A673 (cell line): ENCODE results near the gene DNAH7. TPM values are rescaled to one million over a fixed set of nuclear protein-coding genes. Genes with fewer than 3 reads are reported as not detected.
"Not testable (repeated sequence)": the region's sequence is repeated elsewhere in the genome, so short reads cannot be mapped to it uniquely, and the experiment has no call there.

Experiments
- BruUV-seq: library from RNA; stranded (reverse); fragments of 400-500 nt; replicated peaks from 2 replicates; lab custom pipeline; 2021; lab: Mats Ljungman, UMichigan
- CTCF ChIA-PET: fragments of 300-600 bp; sonication (Branson Sonifier 250); formaldehyde crosslinking; loops from one replicate; lab custom pipeline; 2022; ENCODE audit warnings: antibody characterized with exemption; lab: Charles Lee
- POLR2A ChIA-PET: fragments of 300-600 bp; sonication (Branson Sonifier 250); formaldehyde crosslinking; loops from one replicate; lab custom pipeline; 2022; ENCODE audit warnings: antibody characterized with exemption; ENCODE audit not compliant: low non-redundant PET; lab: Charles Lee
- DNase-seq: peaks from one replicate; pipeline ENCODE4 v3.0.0-alpha.2; 2015; ENCODE audit warnings: low spot score
- H3K27ac ChIP-seq: fragments of 200-600 bp; sonication (generic); 2 replicates; pipeline ENCODE4 v1.5.1; 2016; ENCODE audit warnings: mixed run types, low read depth, mild to moderate bottlenecking, mixed read lengths, antibody characterized with exemption, low read length; ENCODE audit not compliant: poor library complexity, severe bottlenecking
- H3K27me3 ChIP-seq: fragments of 200-600 bp; sonication (generic); replicated peaks from 2 replicates; pipeline ENCODE4 v1.6.1; 2017; ENCODE audit warnings: mixed run types, low read depth, mild to moderate bottlenecking, mixed read lengths, antibody characterized with exemption, low read length; ENCODE audit not compliant: insufficient read depth, poor library complexity
- H3K36me3 ChIP-seq: fragments of 200-600 bp; sonication (generic); 2 replicates; pipeline ENCODE4 v1.6.1; 2016; ENCODE audit warnings: mixed run types, mild to moderate bottlenecking, mixed read lengths, antibody characterized with exemption, low read length; ENCODE audit not compliant: insufficient read depth, poor library complexity, severe bottlenecking
- H3K4me1 ChIP-seq: fragments of 200-600 bp; sonication (generic); 2 replicates; pipeline ENCODE4 v1.6.1; 2017; ENCODE audit warnings: mixed run types, mild to moderate bottlenecking, mixed read lengths, antibody characterized with exemption, low read length; ENCODE audit not compliant: insufficient read depth, poor library complexity, severe bottlenecking
- H3K4me3 ChIP-seq: fragments of 200-600 bp; sonication (generic); 2 replicates; pipeline ENCODE4 v1.5.1; 2016; ENCODE audit warnings: low read depth, mixed run types, mild to moderate bottlenecking, mixed read lengths, low read length; ENCODE audit not compliant: poor library complexity, severe bottlenecking
- H3K9me3 ChIP-seq: fragments of 200-600 bp; sonication (generic); 2 replicates; pipeline ENCODE4 v1.6.1; 2016; ENCODE audit warnings: mixed run types, low read depth, mild to moderate bottlenecking, mixed read lengths, antibody characterized with exemption, low read length; ENCODE audit not compliant: poor library complexity, severe bottlenecking
- EZH2 ChIP-seq: fragments of 200-600 bp; sonication (generic); IDR thresholded peaks from 2 replicates; pipeline ENCODE4 v1.6.1; 2017; ENCODE audit warnings: borderline replicate concordance, low read depth, mild to moderate bottlenecking, mixed read lengths, antibody characterized with exemption, low read length; ENCODE audit not compliant: poor library complexity, severe bottlenecking
- intact Hi-C: fragments of 100-400 bp; cut with micrococcal nuclease; formaldehyde crosslinking; loops from one replicate; pipeline ENCODE4 v1.10.0; 2022; ENCODE audit not compliant: unreplicated experiment
- total RNA-seq: library from RNA; stranded (reverse); gene quantifications from 2 replicates; pipeline ENCODE4 v1.2.3, GENCODE V29; 2021
- TF ChIP-seq, protein P1 (sequence below): fragments of 300-800, 200-600 bp; sonication (generic); conservative IDR thresholded peaks from 2 replicates; pipeline ENCODE4 v1.5.1; 2017; ENCODE audit warnings: low read depth, mild to moderate bottlenecking, antibody characterized with exemption, low read length, moderate library complexity, mixed read lengths

DNAH7 gene
- total RNA-seq, 1 experiment from 2014 or later: 0.95 TPM

DNA sequence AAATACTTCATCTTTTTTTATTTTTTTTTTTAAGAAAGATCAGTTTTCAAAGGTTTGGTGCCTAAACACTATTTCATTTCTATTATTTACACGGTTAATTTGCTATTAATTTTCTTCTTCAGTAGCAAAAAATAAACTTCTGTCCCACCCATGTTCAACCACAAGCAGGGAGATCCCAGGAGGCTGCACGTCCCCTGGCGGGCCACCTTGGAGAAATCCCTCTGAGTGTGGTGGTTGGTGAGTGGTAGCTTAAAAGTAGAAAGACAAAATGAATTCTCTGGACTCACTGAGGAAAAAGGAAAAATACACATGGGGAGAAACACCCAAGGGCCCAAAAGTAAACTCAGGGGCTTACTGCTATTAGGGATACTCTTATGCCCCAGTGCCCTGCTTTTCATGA lies 143.5 kb downstream of the DNAH7 start:
- CTCF ChIA-PET: no interaction called here

DNA sequence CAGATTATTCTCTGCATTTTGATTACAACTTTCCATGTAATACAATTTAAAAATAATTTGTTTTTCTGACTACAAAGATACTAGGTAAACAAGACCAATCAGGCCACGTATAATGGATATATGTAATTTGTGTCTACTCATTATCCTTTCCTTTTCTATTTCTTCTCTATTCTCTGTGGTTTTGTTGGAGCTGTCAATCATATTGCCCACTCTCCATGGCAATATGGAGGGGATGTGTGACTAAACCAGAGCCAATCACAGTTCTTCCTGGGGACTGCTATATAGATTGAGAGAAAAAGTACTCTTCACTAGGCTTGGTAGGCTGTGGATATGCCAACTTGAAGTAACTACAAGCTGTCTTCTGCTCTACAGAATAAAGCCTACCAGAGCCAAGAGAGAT lies 144.7 kb downstream of the DNAH7 start:
- DNase-seq: no peak
- no TSS peak for BruUV-seq
- H3K4me1 ChIP-seq: no peaks in the 10 kb centered on the region
- CTCF ChIA-PET: no interaction called here
- H3K4me3 ChIP-seq: no peak overlapping the region
- no peaks in the 10 kb centered on the region for H3K36me3 ChIP-seq
- POLR2A ChIA-PET: no interaction called here
- H3K27ac ChIP-seq: no peak overlapping the region
- TF ChIP-seq, protein P1, sequence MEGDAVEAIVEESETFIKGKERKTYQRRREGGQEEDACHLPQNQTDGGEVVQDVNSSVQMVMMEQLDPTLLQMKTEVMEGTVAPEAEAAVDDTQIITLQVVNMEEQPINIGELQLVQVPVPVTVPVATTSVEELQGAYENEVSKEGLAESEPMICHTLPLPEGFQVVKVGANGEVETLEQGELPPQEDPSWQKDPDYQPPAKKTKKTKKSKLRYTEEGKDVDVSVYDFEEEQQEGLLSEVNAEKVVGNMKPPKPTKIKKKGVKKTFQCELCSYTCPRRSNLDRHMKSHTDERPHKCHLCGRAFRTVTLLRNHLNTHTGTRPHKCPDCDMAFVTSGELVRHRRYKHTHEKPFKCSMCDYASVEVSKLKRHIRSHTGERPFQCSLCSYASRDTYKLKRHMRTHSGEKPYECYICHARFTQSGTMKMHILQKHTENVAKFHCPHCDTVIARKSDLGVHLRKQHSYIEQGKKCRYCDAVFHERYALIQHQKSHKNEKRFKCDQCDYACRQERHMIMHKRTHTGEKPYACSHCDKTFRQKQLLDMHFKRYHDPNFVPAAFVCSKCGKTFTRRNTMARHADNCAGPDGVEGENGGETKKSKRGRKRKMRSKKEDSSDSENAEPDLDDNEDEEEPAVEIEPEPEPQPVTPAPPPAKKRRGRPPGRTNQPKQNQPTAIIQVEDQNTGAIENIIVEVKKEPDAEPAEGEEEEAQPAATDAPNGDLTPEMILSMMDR: no peak
- no peak for TF ChIP-seq EZH2
- H3K9me3 ChIP-seq: no peaks in the 10 kb centered on the region
- H3K27me3 ChIP-seq: no peaks in the 10 kb centered on the region
- intact Hi-C loops: no loop called here

More for the DNA sequence above, 143.5 kb downstream of the DNAH7 start:
- no peaks in the 10 kb centered on the region for H3K27me3 ChIP-seq
- no TSS peak for BruUV-seq
- H3K36me3 ChIP-seq: no peaks in the 10 kb centered on the region
- H3K4me1 ChIP-seq: no peaks in the 10 kb centered on the region
- no peak overlapping the region for H3K27ac ChIP-seq
- no peaks in the 10 kb centered on the region for H3K9me3 ChIP-seq
- POLR2A ChIA-PET: interaction anchor here (0.5 kb wide), 1 partner anchor 80 kb away, joined by 3 read pairs; no protein-coding TSS in a partner anchor
- H3K4me3 ChIP-seq: no peak overlapping the region
- TF ChIP-seq, protein P1: no peak
- TF ChIP-seq EZH2: no peak
- no peak for DNase-seq
- intact Hi-C loops: no loop called here

DNA sequence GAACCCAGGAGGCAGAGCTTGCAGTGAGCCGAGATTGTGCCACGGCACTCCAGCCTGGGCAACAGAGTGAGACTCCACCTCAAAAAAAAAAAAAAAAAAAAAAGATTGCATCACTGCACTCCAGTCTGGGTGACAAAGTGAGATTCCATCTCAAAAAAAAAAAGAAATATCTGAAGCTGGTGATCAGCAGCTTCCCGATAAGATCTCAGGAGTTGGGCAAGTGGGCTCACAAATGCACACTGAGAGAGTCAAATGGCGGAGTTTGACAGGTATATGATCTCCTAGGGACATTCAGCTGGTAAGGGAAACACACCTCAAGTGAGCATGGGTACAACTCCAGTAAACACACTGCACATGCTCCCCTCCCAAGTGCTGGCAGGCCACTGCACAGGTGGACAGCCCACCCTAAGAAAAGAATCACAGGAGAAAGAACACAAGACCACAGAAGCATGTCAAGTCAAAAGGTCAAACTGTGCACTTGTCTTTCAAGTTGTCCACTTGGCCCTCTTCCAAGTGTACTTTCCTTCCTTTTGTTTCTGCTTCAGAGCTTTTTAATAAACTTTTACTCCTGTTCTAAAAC lies 151.5 kb downstream of the DNAH7 start:
- H3K9me3 ChIP-seq, H3K27ac ChIP-seq, DNase-seq, POLR2A ChIA-PET, BruUV-seq, H3K36me3 ChIP-seq, H3K4me1 ChIP-seq, H3K27me3 ChIP-seq, CTCF ChIA-PET, H3K4me3 ChIP-seq, intact Hi-C loops: not testable (repeated sequence)

DNA sequence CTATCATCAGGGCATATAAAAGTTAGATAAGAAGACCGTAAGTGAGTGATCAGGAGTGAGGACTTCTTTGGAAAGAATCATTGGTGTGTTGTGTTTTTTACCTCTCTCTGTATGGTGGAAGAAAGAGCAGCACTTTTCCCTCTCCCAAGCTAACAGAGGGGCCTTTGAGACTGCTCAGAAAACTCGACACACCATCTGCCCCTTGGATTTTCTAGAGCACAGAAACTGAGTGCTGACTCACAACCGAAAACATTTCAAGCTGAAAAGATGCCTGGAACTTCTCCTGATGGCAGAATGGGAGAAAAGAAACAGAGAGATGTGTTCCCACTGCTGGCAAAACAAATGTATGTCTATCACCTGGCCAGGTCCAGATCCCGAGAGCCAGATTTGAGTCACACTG lies 156.6 kb downstream of the DNAH7 start:
- CTCF ChIA-PET: no interaction called here
- no peaks in the 10 kb centered on the region for H3K9me3 ChIP-seq
- no peak overlapping the region for H3K4me3 ChIP-seq
- intact Hi-C loops: no loop called here
- H3K27me3 ChIP-seq: no peaks in the 10 kb centered on the region
- H3K4me1 ChIP-seq: no peaks in the 10 kb centered on the region
- no peak for DNase-seq
- H3K27ac ChIP-seq: no peak overlapping the region
- TF ChIP-seq EZH2: no peak
- TF ChIP-seq, protein P1: no peak
- no TSS peak for BruUV-seq
- POLR2A ChIA-PET: no interaction called here
- no peaks in the 10 kb centered on the region for H3K36me3 ChIP-seq
